UCSD-AML1 (cell line): Measurements from ENCODE around the gene POLR2H.

ENCODE experiments used
- DNase-seq: peaks from one replicate; lab custom pipeline; 2025; ENCODE audit not compliant: unreplicated experiment; lab: John Stamatoyannopoulos, UW

POLR2H gene

GRCh38 chr3:184361532-184361931, at the start of gene POLR2H, which contains the start of gene CLCN2:
POLR2H (plus strand) TSS chr3:184361710; CDS start chr3:184363493, 1,783 bp downstream.
CLCN2 (minus strand) TSS chr3:184361605; CDS start chr3:184361479, 126 bp downstream.
- peak; percentile 75 for DNase-seq

GRCh38 chr3:184314363-184314699, 47.2 kb upstream of the POLR2H start, which contains the start of gene EIF4G1:
EIF4G1 (plus strand) TSS chr3:184314606; CDS start chr3:184315797, 1,191 bp downstream.
- peak; percentile 93 for DNase-seq

- DNase-seq = peak; percentile 48
Measured at GRCh38 chr3:184314700-184315542, 46.6 kb upstream of the POLR2H start.

- no peak for DNase-seq
Measured at GRCh38 chr3:184315543-184315867, 46.0 kb upstream of the POLR2H start.

- DNase-seq = no peak
Measured at GRCh38 chr3:184315871-184316661, 45.4 kb upstream of the POLR2H start.

GRCh38 chr3:184316792-184317191, 44.7 kb upstream of the POLR2H start:
- no peak for DNase-seq

GRCh38 chr3:184317201-184317600, 44.3 kb upstream of the POLR2H start:
- no peak for DNase-seq

- no peak for DNase-seq
Measured at GRCh38 chr3:184320104-184320445, 41.4 kb upstream of the POLR2H start.

GRCh38 chr3:184321666-184322065, 39.8 kb upstream of the POLR2H start:
- no peak for DNase-seq

- DNase-seq = no peak
Measured at GRCh38 chr3:184322731-184323487, 38.6 kb upstream of the POLR2H start.

- DNase-seq = no peak
Measured at GRCh38 chr3:184323696-184324095, 37.8 kb upstream of the POLR2H start.

- DNase-seq = no peak
Measured at GRCh38 chr3:184325269-184325668, 36.2 kb upstream of the POLR2H start.

- no peak for DNase-seq
Measured at GRCh38 chr3:184325715-184326369, 35.7 kb upstream of the POLR2H start.

GRCh38 chr3:184327171-184327570, 34.3 kb upstream of the POLR2H start:
- no peak for DNase-seq

- DNase-seq = no peak
Measured at GRCh38 chr3:184328516-184328915, 33.0 kb upstream of the POLR2H start.

- no peak for DNase-seq
Measured at GRCh38 chr3:184332370-184333090, 29.0 kb upstream of the POLR2H start.

GRCh38 chr3:184333190-184333589, 28.3 kb upstream of the POLR2H start:
- no peak for DNase-seq

GRCh38 chr3:184333700-184334099, 27.8 kb upstream of the POLR2H start:
- no peak for DNase-seq

- no peak for DNase-seq
Measured at GRCh38 chr3:184334470-184335158, 26.9 kb upstream of the POLR2H start.

GRCh38 chr3:184335291-184335660, 26.2 kb upstream of the POLR2H start:
- DNase-seq = no peak
